Esophagus squamous epithelium (tissue), 5 donors: ENCODE results near the gene GALNT15. TPM values are rescaled to one million over a fixed set of nuclear protein-coding genes. Genes with fewer than 3 reads are reported as not detected.
A peak's percentile ranks its signal among the peaks of the same experiment; 100 is the strongest.

Experiments
- DNase-seq: peaks from one replicate; lab custom pipeline; 2025; lab: John Stamatoyannopoulos, UW
- H3K27ac ChIP-seq, 4 donors: fragments of 200-600 bp; sonication (generic); one replicate each; pipeline ENCODE4 v1.5.1; 2016 to 2019; ENCODE audit warnings: mild to moderate bottlenecking in 1 of 4
- H3K27me3 ChIP-seq, 4 donors: fragments of 200-600 bp; sonication (generic); 1 replicate in 3 of 4; 2 replicates in 1 of 4; pipeline versions ENCODE4 v1.5.1 to v1.6.0; 2017 to 2021; ENCODE audit warnings: antibody characterized with exemption in 1 of 4
- H3K36me3 ChIP-seq, 3 donors: fragments of 200-600 bp; sonication (generic); one replicate each; pipeline ENCODE4 v1.5.1; 2016 to 2019
- H3K4me1 ChIP-seq, 3 donors: fragments of 200-600 bp; sonication (generic); one replicate each; pipeline ENCODE4 v1.5.1; 2017 to 2019
- H3K4me3 ChIP-seq, 4 donors: fragments of 200-600 bp; sonication (generic); 1 replicate in 3 of 4; 2 replicates in 1 of 4; pipeline ENCODE4 v1.5.1; 2016 to 2019; ENCODE audit warnings: mild to moderate bottlenecking in 2 of 4, moderate library complexity in 1 of 4
- H3K9me3 ChIP-seq, 3 donors: fragments of 200-600 bp; sonication (generic); one replicate each; pipeline ENCODE4 v1.5.1; 2016 to 2019
- POLR2A ChIP-seq, 4 donors: fragments of 450-650 bp; IDR thresholded peaks; one replicate each; pipeline ENCODE4 v1.6.1; 2017; ENCODE audit warnings: antibody characterized with exemption in 4 of 4, mild to moderate bottlenecking in 4 of 4, moderate library complexity in 3 of 4
- WGBS, 2 donors: methylation state at CpG; one replicate each; pipeline ENCODE4 v1.1.5; 2018; 5-methylcytosine and 5-hydroxymethylcytosine counted together
- intact Hi-C: fragments of 100-400 bp; cut with DNase I; formaldehyde crosslinking; loops from one replicate; pipeline ENCODE4 v1.15.0; 2022
- total RNA-seq, 4 donors: library from RNA; depleted of rRNA; stranded (reverse); fragments of >200 nt; gene quantifications; one replicate each; pipeline ENCODE4 v1.1.0, GENCODE V29; 2016
- TF ChIP-seq, protein P1 (sequence below), 6 experiments: fragments of 450-650 bp in 4 of 6; fragments of 200-600 bp in 2 of 6; sonication (generic) in 2 of 6; IDR thresholded peaks; one replicate each; pipeline ENCODE4 v1.5.1; 2016 to 2019; ENCODE audit warnings: antibody characterized with exemption in 6 of 6, mild to moderate bottlenecking in 4 of 6, moderate library complexity in 4 of 6
- donor health status: DM: yes; HTN: yes; CAD: no.

GALNT15 gene
- total RNA-seq, 4 donors from 2014 or later = 4.6 to 117 (median 35.6) TPM

DNA sequence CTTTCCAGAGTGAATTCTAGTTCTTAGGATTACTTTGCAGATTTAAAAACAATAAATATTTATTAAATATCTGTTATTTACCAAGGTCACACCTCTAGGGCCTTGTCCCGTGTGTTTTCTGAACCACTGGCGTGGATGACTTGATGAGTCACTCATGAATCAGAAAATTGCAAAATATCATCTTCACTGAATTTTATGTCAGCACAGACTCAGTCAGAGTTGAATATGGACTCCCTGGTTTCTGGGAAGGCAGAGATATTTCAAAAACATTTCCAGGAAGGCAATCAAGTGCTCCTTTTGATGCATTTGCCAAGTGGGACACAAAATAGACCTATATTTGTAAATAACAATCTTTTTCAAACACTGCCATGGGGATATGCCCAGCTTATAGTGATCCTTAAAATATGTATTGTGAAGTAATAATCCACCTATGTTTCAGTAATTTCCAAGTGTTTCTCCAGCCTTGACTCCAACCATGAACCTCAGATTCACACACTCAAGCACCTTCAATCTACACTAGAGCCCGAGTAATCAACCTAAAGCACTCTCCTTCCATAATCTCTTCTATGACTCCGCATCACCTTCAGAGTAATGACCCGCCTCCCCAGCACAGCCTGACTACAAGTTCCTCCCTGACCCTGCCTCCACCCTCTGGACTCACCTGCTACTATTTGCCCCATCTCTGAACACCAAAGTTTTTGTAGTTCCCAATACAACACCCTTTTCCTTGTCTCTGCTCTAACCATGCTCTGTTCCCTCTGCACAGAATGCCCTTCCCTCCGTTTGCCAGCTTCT is 65.9 kb downstream of the GALNT15 start:
- Histone ChIP-seq H3K4me1 (peaks cover 0 to 32% (median 16%) of the 10 kb centered on the region in 3 donors), H3K4me3 (no peak overlapping the region), H3K27me3 (peaks cover 0 to 8% (median 0%) of the 10 kb centered on the region in 4 donors), H3K27ac (peak overlapping the region in 3 of 4 donors; percentile 51 to 68 (median 61)), H3K9me3 (no peaks in the 10 kb centered on the region), H3K36me3 (no peaks in the 10 kb centered on the region)
- TF ChIP-seq POLR2A (IDR thresholded peaks at IDR 0.05) = no peak
- TF ChIP-seq, protein P1, sequence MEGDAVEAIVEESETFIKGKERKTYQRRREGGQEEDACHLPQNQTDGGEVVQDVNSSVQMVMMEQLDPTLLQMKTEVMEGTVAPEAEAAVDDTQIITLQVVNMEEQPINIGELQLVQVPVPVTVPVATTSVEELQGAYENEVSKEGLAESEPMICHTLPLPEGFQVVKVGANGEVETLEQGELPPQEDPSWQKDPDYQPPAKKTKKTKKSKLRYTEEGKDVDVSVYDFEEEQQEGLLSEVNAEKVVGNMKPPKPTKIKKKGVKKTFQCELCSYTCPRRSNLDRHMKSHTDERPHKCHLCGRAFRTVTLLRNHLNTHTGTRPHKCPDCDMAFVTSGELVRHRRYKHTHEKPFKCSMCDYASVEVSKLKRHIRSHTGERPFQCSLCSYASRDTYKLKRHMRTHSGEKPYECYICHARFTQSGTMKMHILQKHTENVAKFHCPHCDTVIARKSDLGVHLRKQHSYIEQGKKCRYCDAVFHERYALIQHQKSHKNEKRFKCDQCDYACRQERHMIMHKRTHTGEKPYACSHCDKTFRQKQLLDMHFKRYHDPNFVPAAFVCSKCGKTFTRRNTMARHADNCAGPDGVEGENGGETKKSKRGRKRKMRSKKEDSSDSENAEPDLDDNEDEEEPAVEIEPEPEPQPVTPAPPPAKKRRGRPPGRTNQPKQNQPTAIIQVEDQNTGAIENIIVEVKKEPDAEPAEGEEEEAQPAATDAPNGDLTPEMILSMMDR (IDR thresholded peaks at IDR 0.05) = no peak
- 46 to 66% methylated on average over 6 of the region's 6 CpGs for WGBS, 2 donors
- intact Hi-C loops = loop anchor here (5.0 to 10.0 kb wide), 3 partner anchors 63 to 426 kb away; no protein-coding TSS in a partner anchor
- DNase-seq = no peak

DNA sequence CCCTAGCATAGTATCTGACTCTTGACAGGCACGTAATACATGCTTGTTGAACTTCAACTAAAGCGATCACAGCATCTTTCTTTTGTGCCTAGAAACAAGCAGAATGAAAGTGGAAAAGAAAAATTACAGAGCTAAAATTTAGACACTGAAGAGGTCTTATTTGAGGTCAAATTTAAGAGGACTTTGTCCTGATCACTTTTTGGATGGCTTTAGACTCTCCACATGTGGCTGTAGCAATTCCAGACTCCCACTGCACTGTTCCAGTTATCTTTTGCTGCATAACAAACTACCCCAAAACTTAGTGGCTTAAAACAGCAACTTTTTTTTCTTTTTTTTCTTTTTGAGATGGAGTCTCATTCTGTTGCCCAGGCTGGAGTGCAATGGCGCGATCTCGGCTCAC is 66.7 kb downstream of the GALNT15 start:
- DNase-seq = no peak
- WGBS, 2 donors = 98 to 99% methylated on average over 5 of the region's 5 CpGs
- Histone ChIP-seq H3K27me3 (peaks cover 0 to 5% (median 0%) of the 10 kb centered on the region in 4 donors), H3K36me3 (no peaks in the 10 kb centered on the region), H3K9me3 (no peaks in the 10 kb centered on the region), H3K4me1 (peaks cover 0 to 32% (median 16%) of the 10 kb centered on the region in 3 donors), H3K27ac (peak overlapping the region in 1 of 4 donors; percentile 61), H3K4me3 (no peak overlapping the region)
- TF ChIP-seq, protein P1 (IDR thresholded peaks at IDR 0.05) = no peak
- no peak for TF ChIP-seq POLR2A (IDR thresholded peaks at IDR 0.05)
- intact Hi-C loops = loop anchor here (5.0 to 10.0 kb wide), 3 partner anchors 64 to 426 kb away; no protein-coding TSS in a partner anchor

DNA sequence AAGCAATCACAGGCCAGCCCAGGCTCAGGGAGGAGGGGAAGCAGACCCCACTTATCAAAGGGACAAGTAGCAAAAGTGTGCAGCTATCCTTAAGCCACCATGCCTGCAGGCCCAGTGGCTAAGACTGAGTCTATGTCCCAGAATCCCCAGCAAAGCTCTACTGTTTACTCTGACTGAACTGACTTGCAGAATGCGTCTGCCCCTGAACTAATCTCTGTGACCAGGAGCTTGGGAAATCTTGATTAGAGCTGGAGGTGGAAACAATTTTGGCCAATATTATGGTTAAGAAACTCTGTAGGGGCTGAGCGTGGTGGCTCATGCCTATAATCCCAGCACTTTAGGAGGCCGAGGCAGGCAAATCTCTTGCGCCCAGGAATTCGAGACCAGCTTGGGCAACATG is 67.7 kb downstream of the GALNT15 start:
- H3K9me3 ChIP-seq = no peaks in the 10 kb centered on the region
- WGBS, 2 donors = 91 to 97% methylated on average over 5 of the region's 5 CpGs
- DNase-seq = no peak
- H3K36me3 ChIP-seq = no peaks in the 10 kb centered on the region
- intact Hi-C loops = loop anchor here (5.0 to 10.0 kb wide), 3 partner anchors 65 to 427 kb away; no protein-coding TSS in a partner anchor
- TF ChIP-seq POLR2A (IDR thresholded peaks at IDR 0.05) = no peak
- TF ChIP-seq, protein P1 (IDR thresholded peaks at IDR 0.05) = no peak
- no peak overlapping the region for H3K4me3 ChIP-seq
- peaks cover 0 to 5% (median 0%) of the 10 kb centered on the region in 4 donors for H3K27me3 ChIP-seq
- H3K4me1 ChIP-seq = peaks cover 0 to 28% (median 17%) of the 10 kb centered on the region in 3 donors
- no peak overlapping the region for H3K27ac ChIP-seq

DNA sequence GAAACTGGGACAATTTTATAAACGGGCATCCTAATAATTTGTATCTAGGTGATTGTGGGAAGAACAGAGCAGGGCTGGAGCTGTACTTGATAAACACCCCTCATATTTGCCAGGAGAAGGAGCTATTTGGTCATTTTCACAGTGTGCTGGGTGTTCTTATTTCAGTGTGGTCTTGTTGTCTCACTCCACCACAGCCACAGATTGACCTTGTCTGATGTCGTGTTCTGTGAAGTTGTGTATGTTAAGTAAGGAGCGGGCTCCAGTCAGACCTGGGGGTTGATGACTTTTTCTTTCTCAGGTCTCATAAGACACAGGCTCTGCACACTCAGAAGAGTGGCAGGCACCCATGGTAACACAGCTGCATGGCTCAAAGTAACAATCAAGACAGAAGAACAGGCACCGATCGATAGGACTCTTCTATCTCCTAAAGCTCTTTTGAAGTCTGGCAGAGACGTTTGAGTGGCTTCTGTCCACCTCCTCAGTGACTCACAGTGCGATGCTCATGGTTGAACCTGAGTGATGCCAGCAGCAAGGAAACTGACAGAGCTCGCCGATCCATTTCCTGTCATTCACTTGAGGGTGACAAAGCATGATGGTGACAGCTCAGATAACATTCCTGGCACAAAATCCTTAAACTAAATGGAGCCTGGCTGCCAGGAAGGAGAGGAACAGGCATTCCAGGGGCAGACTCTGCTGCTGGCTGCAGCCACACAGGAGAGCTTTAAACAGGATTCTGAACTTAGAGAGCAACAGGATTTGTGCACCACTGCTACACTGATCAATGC is 69.4 kb downstream of the GALNT15 start:
- Histone ChIP-seq H3K27me3 (peaks cover 0 to 9% (median 0%) of the 10 kb centered on the region in 4 donors), H3K27ac (no peak overlapping the region), H3K4me3 (no peak overlapping the region), H3K4me1 (peaks cover 0 to 29% (median 21%) of the 10 kb centered on the region in 3 donors), H3K36me3 (no peaks in the 10 kb centered on the region), H3K9me3 (no peaks in the 10 kb centered on the region)
- no peak for DNase-seq
- intact Hi-C loops = loop anchor here (5.0 to 10.0 kb wide), 3 partner anchors 67 to 429 kb away; no protein-coding TSS in a partner anchor
- TF ChIP-seq, protein P1 (IDR thresholded peaks at IDR 0.05) = no peak
- WGBS, 2 donors = 50 to 52% methylated on average over 2 to 9 of the region's 9 CpGs
